Kidney epithelial cell (primary cell): ENCODE data around the gene HM13. TPM values are rescaled to one million over a fixed set of nuclear protein-coding genes. Genes with fewer than 3 reads are reported as not detected.

Source experiments
- DNase-seq: peaks from one replicate; pipeline ENCODE4 v3.0.0-alpha.2; 2010; ENCODE audit warnings: low read depth
- H3K27me3 ChIP-seq: 2 replicates; pipeline ENCODE4 v1.6.0; 2011; ENCODE audit warnings: low read length; ENCODE audit not compliant: control insufficient read depth, insufficient read depth
- H3K36me3 ChIP-seq: 2 replicates; pipeline ENCODE4 v1.5.1; 2011; ENCODE audit warnings: low read length; ENCODE audit not compliant: control insufficient read depth, insufficient read depth
- H3K4me3 ChIP-seq: 2 replicates; pipeline ENCODE4 v1.5.1; 2011; ENCODE audit warnings: low read depth, mild to moderate bottlenecking, control low read depth, low read length
- CTCF ChIP-seq: IDR thresholded peaks from 2 replicates; pipeline ENCODE4 v1.5.1; 2011; ENCODE audit warnings: mild to moderate bottlenecking, moderate library complexity, low read length, control low read depth, inconsistent platforms; ENCODE audit not compliant: insufficient read depth, poor library complexity, severe bottlenecking
- total RNA-seq: library from RNA; depleted of rRNA; stranded (reverse); fragments of >200 nt; gene quantifications from 2 replicates; pipeline ENCODE4 v1.2.3, GENCODE V29; 2015

HM13 gene
- total RNA-seq, 1 donor from 2014 or later = 116 TPM

GRCh38 chr20:31590717-31591225 is 76.5 kb downstream of the HM13 start:
- Histone ChIP-seq H3K27me3 (peaks cover 4% of the 10 kb centered on the region), H3K4me3 (no peak overlapping the region), H3K36me3 (no peaks in the 10 kb centered on the region)
- TF ChIP-seq CTCF = no peak
- no peak for DNase-seq

GRCh38 chr20:31593221-31594001 is 79.2 kb downstream of the HM13 start:
- DNase-seq = peak; percentile 90
- Histone ChIP-seq H3K4me3 (no peak overlapping the region), H3K27me3 (no peaks in the 10 kb centered on the region), H3K36me3 (no peaks in the 10 kb centered on the region)
- TF ChIP-seq CTCF = peak; percentile 21

GRCh38 chr20:31594002-31594557 is 79.8 kb downstream of the HM13 start:
- TF ChIP-seq CTCF = no peak
- H3K27me3 ChIP-seq = no peaks in the 10 kb centered on the region
- H3K4me3 ChIP-seq = no peak overlapping the region
- H3K36me3 ChIP-seq = no peaks in the 10 kb centered on the region
- no peak for DNase-seq

- no peak for DNase-seq
- H3K4me3 ChIP-seq = no peak overlapping the region
- no peaks in the 10 kb centered on the region for H3K36me3 ChIP-seq
- no peak for TF ChIP-seq CTCF
- H3K27me3 ChIP-seq = no peaks in the 10 kb centered on the region
These were observed 80.5 kb downstream of the HM13 start for GRCh38 chr20:31594558-31595379.

GRCh38 chr20:31595380-31595653 is 81.1 kb downstream of the HM13 start:
- no peak for DNase-seq
- TF ChIP-seq CTCF = no peak
- Histone ChIP-seq H3K36me3 (no peaks in the 10 kb centered on the region), H3K27me3 (no peaks in the 10 kb centered on the region), H3K4me3 (no peak overlapping the region)
